ENCODE results near the gene FHOD1.

The FHOD1 gene

GRCh38 chr16:67247192-67248072, at the start of gene FHOD1:
FHOD1 (minus strand) TSS chr16:67247481; CDS start chr16:67247410, 71 bp downstream.
- DNase-seq (ENCODE audit: low spot score) = peak; percentile 95

DNA sequence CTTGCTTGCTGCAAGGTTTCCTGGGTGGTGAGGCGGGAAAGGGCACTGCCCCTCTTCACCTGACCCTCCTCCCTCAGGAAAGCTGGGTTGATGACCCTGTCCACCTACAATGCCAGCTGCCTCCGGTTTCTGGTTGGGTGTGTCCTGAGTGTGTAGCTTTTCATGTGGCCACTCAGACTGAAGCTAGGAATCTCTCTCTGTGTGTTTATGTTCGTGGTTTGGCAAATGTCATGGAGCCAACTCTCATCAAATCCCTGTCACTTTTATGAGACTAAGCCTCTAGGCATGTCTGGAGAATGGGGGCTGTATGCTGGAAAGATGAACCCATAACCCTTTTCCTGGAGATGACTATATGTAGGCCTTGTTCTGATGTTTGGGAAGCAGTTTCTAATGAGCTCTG, 49.1 kb upstream of the FHOD1 start:
- DNase-seq (ENCODE audit: low spot score) = no peak

- no peak for DNase-seq (ENCODE audit: low spot score)
Measured at GRCh38 chr16:67294938-67295361, 47.7 kb upstream of the FHOD1 start.

DNA sequence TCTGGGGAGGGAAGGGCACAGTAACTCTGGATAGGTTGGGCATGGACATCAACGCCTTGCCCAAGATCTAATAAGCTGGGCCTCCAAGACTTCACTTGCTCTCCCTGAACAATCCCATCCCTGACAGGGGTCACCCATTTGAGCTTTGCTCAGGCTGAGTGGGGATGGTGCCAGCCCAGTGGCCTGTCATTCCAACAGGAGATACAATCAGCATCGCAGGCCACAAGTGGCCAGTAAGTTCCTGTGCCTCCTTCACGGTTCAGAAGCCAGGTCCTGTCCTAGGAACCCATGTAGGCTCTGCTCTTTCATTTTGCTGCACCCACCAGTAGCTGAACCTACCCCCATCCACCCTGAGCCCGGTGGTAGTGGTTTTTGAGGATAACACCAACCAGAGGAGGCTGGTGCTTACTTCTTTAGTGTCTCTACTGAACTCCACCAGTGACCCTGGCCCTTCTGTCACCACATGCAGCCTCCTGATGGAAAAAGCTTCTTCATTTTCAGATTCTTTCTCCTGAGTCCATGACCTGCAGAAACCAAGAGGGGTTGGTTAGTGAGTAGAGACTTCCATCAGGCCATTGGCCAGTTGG, 47.0 kb upstream of the FHOD1 start:
- DNase-seq (ENCODE audit: low spot score) = no peak

DNA sequence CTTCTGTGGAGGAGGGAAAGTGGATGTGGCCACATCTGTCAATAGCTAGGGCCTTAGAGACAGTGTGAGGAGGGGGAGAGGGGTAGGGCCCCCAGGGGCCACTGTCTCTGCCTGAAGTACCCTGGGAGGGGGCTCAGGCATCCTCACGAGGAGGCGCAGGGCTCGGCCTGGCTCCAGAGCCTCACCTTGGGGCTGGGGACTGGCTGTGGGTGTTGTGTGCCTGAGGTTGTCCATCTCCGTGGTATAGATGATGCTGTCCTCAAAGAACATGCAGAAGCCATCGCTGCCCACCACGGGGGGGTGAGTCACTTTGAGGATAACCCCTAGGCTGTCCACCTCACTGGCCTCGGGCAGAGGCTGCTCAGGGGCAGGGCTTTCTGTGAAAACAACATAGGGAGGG, 44.2 kb upstream of the FHOD1 start:
- DNase-seq (ENCODE audit: low spot score) = no peak

DNA sequence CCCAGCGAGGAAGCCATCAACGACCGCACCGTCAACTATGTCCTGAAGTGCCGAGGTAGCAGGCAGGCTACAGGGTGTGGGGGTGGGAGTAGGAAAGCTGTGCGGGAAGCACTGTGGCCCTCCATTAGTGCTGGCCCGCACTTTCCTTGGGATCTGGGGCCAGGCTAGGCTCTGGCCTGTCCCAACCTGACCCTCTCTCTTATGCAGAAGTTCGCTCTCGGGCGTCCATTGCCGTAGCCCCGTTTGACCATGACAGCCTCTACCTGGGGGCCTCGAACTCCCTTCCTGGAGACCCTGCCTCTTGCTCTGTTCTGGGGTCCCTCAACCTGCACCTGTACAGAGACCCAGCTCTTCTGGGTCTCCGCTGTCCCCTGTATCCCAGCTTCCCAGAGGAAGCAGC, 40.7 kb upstream of the FHOD1 start:
- no peak for DNase-seq (ENCODE audit: low spot score)

- no peak for DNase-seq (ENCODE audit: low spot score)
Measured at GRCh38 chr16:67286441-67287235, 39.4 kb upstream of the FHOD1 start.

DNA sequence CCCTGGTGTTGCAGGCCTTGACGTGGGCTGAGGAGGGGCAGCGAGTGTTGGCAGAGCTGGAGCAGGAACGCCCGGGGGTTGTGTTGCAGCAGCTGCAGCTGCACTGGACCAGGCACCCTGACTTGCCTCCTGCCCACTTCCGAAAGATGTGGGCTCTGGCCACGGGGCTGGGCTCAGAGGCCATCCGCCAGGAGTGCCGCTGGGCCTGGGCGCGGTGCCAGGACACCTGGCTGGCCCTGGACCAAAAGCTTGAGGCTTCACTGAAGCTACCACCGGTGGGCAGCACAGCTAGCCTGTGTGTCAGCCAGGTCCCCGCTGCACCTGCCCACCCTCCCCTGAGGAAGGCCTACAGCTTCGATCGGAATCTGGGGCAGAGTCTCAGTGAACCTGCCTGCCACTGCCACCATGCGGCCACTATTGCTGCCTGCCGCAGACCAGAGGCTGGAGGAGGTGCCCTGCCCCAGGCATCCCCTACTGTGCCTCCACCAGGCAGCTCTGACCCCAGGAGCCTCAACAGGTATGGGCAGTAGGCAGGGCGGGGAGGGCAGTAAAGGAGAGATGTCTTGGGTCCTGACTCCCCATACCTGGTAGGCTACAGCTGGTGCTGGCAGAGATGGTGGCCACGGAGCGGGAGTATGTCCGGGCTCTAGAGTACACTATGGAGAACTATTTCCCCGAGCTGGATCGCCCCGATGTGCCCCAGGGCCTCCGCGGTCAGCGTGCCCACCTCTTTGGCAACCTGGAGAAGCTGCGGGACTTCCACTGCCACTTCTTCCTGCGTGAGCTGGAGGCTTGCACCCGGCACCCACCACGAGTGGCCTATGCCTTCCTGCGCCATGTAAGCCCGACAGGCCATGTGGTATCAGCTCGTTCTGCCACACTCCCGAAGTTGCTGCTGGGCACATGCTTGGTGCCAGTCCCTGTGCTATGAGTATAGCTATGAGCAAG, 37.7 kb upstream of the FHOD1 start:
- DNase-seq (ENCODE audit: low spot score) = peak; percentile 25

- no peak for DNase-seq (ENCODE audit: low spot score)
Measured at GRCh38 chr16:67283826-67284555, 36.7 kb upstream of the FHOD1 start.

- DNase-seq (ENCODE audit: low spot score) = no peak
Measured at GRCh38 chr16:67283039-67283825, 36.0 kb upstream of the FHOD1 start.

DNA sequence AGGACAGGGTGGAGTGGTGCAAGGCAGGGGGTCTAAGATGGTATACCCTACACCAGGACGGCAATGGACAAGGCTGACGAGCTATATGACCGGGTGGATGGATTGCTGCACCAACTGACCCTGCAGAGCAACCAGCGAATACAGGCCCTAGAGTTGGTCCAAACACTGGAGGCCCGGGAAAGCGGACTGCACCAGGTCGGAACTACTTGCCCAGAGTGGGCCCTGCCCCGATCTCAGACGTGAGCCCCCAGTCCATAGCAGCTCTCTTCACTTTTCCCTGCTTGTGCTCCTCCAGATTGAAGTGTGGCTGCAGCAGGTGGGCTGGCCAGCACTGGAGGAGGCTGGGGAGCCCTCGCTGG, 35.1 kb upstream of the FHOD1 start:
- no peak for DNase-seq (ENCODE audit: low spot score)

- DNase-seq (ENCODE audit: low spot score) = no peak
Measured at GRCh38 chr16:67281536-67282446, 34.5 kb upstream of the FHOD1 start.

DNA sequence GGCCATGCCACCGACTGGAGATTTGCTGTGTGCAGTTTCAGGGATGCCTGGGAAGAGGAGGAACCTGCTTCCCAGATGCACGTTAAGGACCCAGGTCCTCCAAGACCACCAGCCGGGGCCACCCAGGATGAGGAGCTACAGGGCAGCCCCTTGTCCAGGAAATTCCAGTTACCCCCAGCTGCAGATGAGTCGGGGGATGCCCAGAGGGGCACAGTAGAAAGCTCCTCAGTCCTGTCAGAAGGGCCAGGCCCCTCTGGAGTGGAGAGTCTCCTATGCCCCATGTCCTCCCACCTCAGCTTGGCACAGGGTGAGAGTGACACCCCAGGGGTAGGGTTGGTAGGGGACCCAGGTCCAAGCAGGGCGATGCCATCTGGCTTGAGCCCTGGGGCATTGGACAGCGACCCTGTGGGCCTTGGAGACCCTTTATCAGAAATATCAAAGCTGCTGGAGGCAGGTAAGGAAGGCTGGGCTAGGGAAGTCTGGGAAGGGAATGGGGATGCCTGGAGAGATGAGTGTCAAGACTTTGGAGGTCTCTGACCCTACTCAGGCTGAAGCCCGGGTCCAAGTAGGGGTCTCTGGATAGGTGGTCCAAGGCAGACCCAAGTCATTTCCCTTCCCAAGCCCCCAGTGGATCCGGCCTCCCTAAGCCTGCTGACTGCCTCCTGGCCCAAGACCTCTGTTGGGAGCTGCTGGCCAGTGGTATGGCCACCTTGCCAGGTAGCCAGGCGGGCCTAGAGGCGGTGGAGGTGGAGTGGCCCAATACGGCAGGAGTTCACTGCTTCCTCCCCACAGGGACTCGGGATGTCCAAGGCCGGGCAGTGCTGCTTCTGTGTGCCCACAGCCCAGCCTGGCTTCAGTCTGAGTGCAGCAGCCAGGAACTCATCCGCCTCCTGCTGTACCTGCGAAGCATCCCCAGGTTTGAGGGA, 33.1 kb upstream of the FHOD1 start:
- no peak for DNase-seq (ENCODE audit: low spot score)

- DNase-seq (ENCODE audit: low spot score) = peak; percentile 72
Measured at GRCh38 chr16:67279296-67280089, 32.2 kb upstream of the FHOD1 start, which contains the start of gene PLEKHG4. PLEKHG4 (plus strand) TSS chr16:67279532; CDS start chr16:67280045, 513 bp downstream.

DNA sequence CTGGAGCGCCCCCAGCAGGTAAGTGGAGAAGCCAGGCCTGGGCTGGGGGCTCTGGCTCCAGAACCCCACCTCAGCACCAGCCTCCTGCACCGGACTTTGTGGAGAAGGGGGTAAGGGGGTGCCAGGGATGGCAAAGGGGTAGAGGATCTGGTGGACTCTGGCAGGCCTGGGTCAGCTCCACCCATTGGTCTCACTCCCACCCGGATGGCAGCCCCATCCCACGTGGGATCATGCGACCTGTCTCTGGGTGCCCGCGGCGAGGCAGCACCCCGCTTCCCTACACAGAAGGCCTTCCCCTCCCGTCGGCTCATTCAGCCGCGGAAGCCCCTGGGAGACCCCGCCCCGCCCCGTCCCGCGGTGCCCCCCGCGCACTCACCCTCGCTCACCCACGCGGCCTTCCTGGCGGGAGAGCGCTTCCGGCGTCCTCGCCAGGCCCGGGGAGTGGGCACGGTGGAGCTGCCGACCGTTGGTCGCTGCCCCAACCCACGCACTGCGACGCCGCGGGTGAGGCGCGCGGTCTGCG, 31.6 kb upstream of the FHOD1 start:
- DNase-seq (ENCODE audit: low spot score) = no peak

DNA sequence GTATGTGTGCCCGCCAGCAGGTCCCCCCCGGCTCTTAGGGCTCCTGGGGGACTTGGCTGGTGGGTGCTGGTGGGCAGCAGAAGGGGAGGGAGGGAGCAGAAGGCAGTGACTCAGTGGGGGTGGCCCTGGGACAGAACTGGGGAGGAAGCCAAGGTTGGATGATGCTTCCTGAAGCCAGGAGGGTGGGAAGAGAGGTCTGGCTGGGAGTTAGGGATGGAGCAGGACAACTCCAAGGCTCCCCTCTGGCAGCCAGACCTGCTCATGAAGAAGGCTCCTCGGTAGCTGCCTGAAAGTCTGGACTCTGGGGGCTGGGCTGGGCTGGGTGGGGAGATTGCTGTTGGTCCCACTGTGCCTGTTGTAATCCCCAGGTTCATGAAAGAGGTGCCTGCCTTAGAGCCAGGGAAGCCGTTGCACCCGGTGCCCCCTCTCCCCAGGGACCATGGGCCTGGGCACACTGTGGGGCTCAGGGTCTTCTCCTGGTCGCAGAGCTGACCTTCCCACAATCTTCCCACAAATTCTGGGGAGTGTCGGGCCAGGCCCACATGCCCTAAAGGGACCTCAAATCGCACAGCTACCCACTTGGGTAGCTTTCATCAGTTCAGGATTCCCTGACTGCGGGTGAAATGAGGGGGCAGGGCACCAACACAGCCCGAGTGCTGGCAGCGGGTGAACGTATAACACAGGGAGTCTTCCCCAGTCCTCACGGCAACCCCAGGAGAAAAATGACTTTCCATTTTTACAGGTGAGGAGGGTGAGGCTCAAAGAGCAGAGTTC, 30.9 kb upstream of the FHOD1 start:
- peak; percentile 44 for DNase-seq (ENCODE audit: low spot score)

Data from kidney capillary endothelial cell (primary cell).